Psoas muscle (tissue), 8 donors: ENCODE results near the gene ETV3L. TPM values are rescaled to one million over a fixed set of nuclear protein-coding genes. Genes with fewer than 3 reads are reported as not detected.
A peak's percentile ranks its signal among the peaks of the same experiment; 100 is the strongest.
"Not testable (repeated sequence)": the region's sequence is repeated elsewhere in the genome, so short reads cannot be mapped to it uniquely, and the experiment has no call there.

ENCODE experiments used
- ATAC-seq, 4 donors: fragments of 200-7000 bp; cut with Tn5 transposase; one replicate each; pipeline ENCODE4 v1.9.1; 2020; ENCODE audit warnings: moderate library complexity in 3 of 4, mild to moderate bottlenecking in 2 of 4
- DNase-seq, 2 donors: peaks; one replicate each; pipeline ENCODE4 v3.0.0-alpha.2; 2020
- H3K27ac ChIP-seq: fragments of 200-600 bp; one replicate; pipeline ENCODE4 v1.8.0; 2022
- H3K27me3 ChIP-seq, 3 donors: fragments of 200-600 bp in 1 of 3; one replicate each; pipeline versions ENCODE4 v1.6.1 to v1.8.0; 2013 to 2022; ENCODE audit warnings: low read length in 2 of 3, mild to moderate bottlenecking in 2 of 3, moderate library complexity in 1 of 3; ENCODE audit not compliant: insufficient read depth in 3 of 3
- H3K36me3 ChIP-seq, 2 donors: fragments of 200-600 bp in 1 of 2; one replicate each; pipeline versions ENCODE4 v1.6.1 to v1.8.0; 2013 to 2022; ENCODE audit warnings: low read depth in 1 of 2, mild to moderate bottlenecking in 1 of 2, moderate library complexity in 1 of 2; ENCODE audit not compliant: insufficient read depth in 1 of 2
- H3K4me1 ChIP-seq: fragments of 200-600 bp; one replicate; pipeline ENCODE4 v1.8.0; 2022
- H3K4me3 ChIP-seq: fragments of 200-600 bp; one replicate; pipeline ENCODE4 v1.8.0; 2022; ENCODE audit warnings: mild to moderate bottlenecking
- H3K9me3 ChIP-seq: fragments of 200-600 bp; one replicate; pipeline ENCODE4 v1.8.0; 2022
- CTCF ChIP-seq: fragments of 200-600 bp; IDR thresholded peaks from one replicate; pipeline ENCODE4 v1.8.0; 2022; ENCODE audit warnings: antibody characterized with exemption
- WGBS, 3 donors: extraction: QIAGEN DNeasy Blood & Tissue Kit; methylation state at CpG; one replicate each; pipeline versions ENCODE4 v1.1.6 to v1.1.7; 2013; 5-methylcytosine and 5-hydroxymethylcytosine counted together
- intact Hi-C, 2 donors: fragments of 100-400 bp; cut with DNase I; formaldehyde crosslinking; loops; one replicate each; pipeline versions ENCODE4 v1.11.0 to v1.14.2; 2022
- polyA plus RNA-seq, 3 donors: library from polyadenylated mRNA; stranded (reverse); fragments of 200-250 nt; gene quantifications; one replicate each; pipeline ENCODE4 v1.2.3, GENCODE V29; 2013
- total RNA-seq, 4 donors: library from RNA; stranded (reverse); fragmentation: NEBNext Ultra II Directional in 2 of 4; extraction: Animal tissue kit (Norgen Biotek cat#: 25700) in 2 of 4; gene quantifications; one replicate each; pipeline versions ENCODE4 v1.2.1 to v1.2.4, GENCODE V29; 2021 to 2023
- donor health status: healthy with polysubstance abuse.
- donor health status: DM: no; HTN: no; CAD: no; lungs with moderate emphysema.
- donor health status: Bipolar disorder and iron deficiency.
- donor health status: healthy.
- donor health status: DM: yes; HTN: yes; CAD: no.
- donor health status: DM: no; HTN: no; CAD: no.
- donor health status: DM: no; HTN: no; CAD: no.
- donor health status: DM: yes; HTN: yes; CAD: no.

Gene ETV3L
- total and polyA plus RNA-seq, 7 donors = not detected

DNA sequence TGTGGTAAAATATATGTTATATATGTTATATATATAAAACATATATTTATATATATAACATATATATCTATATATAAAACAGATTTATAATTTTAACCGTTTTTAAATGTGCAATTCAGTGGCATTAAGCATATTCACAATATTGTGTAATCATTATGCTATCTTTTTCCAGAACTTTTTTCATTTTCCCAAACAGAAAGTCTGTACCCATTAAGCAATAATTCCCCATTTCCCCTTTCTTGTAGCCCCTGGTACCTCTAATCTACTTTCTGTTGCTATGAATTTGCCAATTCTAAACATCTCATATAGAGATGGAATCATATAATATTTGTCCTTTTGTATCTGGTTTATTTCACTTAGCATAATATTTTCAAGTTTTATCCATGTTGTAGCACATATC lies 43.3 kb downstream of the ETV3L start:
- WGBS, 3 donors = 80 to 86% (median 83%) methylated on average over 1 of the region's 1 CpG
- no peaks in the 10 kb centered on the region for H3K4me1 ChIP-seq

GRCh38 chr1:157055729-157056128 lies 43.9 kb downstream of the ETV3L start:
- H3K4me3 ChIP-seq, DNase-seq, intact Hi-C loops, H3K27me3 ChIP-seq, ATAC-seq, H3K27ac ChIP-seq, H3K4me1 ChIP-seq, H3K36me3 ChIP-seq: not testable (repeated sequence)
- WGBS, 3 donors = 91% methylated on average over 5 of the region's 5 CpGs
- peaks cover 13% of the 10 kb centered on the region for H3K9me3 ChIP-seq

More for the DNA sequence above, 43.3 kb downstream of the ETV3L start:
- intact Hi-C loops = no loop called here
- TF ChIP-seq CTCF = no peak
- ATAC-seq = no peak
- H3K27ac ChIP-seq = no peak overlapping the region
- H3K27me3 ChIP-seq = no peaks in the 10 kb centered on the region
- no peak overlapping the region for H3K4me3 ChIP-seq
- no peak for DNase-seq
- H3K9me3 ChIP-seq = peaks cover 13% of the 10 kb centered on the region
- no peaks in the 10 kb centered on the region for H3K36me3 ChIP-seq

- H3K4me1 ChIP-seq = no peaks in the 10 kb centered on the region
- H3K36me3 ChIP-seq = no peaks in the 10 kb centered on the region
- H3K9me3 ChIP-seq = peaks cover 13% of the 10 kb centered on the region
- no peak for TF ChIP-seq CTCF
- ATAC-seq (no peak), DNase-seq (no peak)
- intact Hi-C loops = no loop called here
- no peaks in the 10 kb centered on the region for H3K27me3 ChIP-seq
- H3K4me3 ChIP-seq = no peak overlapping the region
- H3K27ac ChIP-seq = no peak overlapping the region
- WGBS, 3 donors = 48 to 54% (median 49%) methylated on average over 2 of the region's 2 CpGs
These were observed 48.8 kb downstream of the ETV3L start for GRCh38 chr1:157050836-157051235.

DNA sequence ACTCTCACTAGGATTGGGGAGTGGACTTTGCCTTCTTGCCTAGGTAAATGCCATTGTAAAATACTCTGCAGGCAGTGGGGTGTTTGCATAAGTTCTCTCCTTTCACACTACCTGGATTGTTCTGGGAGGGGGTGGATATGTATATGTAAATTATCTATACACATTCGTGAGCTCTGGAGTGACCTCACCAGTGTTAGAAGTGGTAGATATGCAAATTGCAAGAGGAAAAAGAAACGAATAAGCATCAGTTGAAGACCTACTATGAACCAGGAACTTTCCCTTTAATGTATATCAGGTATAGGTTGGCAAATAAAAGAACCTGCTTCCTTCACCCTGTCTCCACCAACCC lies 52.6 kb downstream of the ETV3L start:
- WGBS, 3 donors = 62 to 73% (median 67%) methylated on average over 2 of the region's 2 CpGs
- ATAC-seq = no peak
- TF ChIP-seq CTCF = no peak
- Histone ChIP-seq H3K27ac (no peak overlapping the region), H3K36me3 (no peaks in the 10 kb centered on the region), H3K27me3 (no peaks in the 10 kb centered on the region), H3K4me3 (no peak overlapping the region), H3K9me3 (peaks cover 7% of the 10 kb centered on the region), H3K4me1 (peaks cover 27% of the 10 kb centered on the region)
- intact Hi-C loops = no loop called here
- DNase-seq = no peak

DNA sequence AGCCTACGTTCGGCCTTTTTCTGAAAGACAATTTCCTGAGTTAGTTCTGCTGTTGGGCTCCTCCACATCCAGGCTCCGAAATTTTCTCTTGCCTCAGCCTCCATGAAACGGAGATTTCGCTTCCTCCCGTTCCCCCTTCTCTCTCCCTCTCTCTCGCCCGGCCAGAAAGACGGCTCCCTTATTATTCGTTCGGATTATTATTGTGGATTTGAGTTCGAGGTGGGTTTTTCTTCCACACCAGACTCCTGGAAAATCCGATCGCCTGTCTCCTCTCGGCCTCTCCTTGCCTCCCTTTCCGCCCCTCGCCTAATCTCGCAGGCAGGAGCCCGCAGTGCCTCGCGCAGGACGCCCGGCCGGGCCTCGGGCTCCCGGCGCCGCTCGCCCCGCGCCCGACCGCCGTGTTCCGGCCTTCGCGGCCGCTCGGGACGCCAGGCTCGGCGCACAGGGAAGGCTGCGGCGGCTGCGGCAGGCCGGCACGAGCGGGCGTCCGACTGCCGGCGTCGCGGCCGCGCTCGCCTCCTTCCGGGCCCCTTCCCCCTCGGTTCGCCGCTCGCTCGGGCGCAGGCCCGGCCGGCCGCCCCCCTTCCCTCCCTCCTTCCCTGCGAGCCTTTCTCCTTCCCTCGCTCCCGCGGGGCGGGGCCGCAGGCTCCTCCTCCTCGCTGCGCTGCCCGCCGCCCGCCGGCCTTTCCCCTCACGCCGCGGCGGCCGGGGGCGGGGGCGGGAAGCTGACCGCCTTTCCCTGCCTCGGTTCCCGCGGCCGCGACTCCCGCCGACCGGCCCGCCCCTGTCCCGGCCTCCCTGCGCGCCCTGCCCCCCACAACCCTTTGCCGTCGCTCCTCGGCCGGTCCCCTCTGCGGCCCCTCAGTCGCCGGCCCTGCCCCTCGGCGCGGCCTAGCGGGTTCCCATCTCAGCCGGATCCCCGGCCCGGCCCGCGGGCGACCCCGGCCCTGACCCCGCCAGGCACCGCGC lies 54.1 kb downstream of the ETV3L start, which contains the start of gene ARHGEF11:
TSS of gene ARHGEF11 (minus strand) at position 493 of the 969 bp plus-strand sequence. CDS start 1,412 bp downstream, outside the sequence.
- H3K9me3 ChIP-seq = no peaks in the 10 kb centered on the region
- H3K27ac ChIP-seq = peak within 1 kb of the TSS; percentile 88
- H3K4me1 ChIP-seq = peaks cover 41% of the 10 kb centered on the region
- ATAC-seq = peak; percentile 98 to 99 (median 98)
- WGBS, 3 donors = 0 to 1% (median 0%) methylated on average over 56 to 120 of the region's 120 CpGs
- H3K27me3 ChIP-seq = no peaks in the 10 kb centered on the region
- no peak for TF ChIP-seq CTCF
- DNase-seq = peak; percentile 95 to 96
- H3K36me3 ChIP-seq = no peaks in the 10 kb centered on the region
- H3K4me3 ChIP-seq = peak within 1 kb of the TSS; percentile 78
- intact Hi-C loops = loop anchor here in 1 of 2 donors (2.0 kb wide), 1 partner anchor 83 kb away; no protein-coding TSS in a partner anchor
